ENCODE data around the gene C3orf49.

- TF ChIP-seq, protein P1, sequence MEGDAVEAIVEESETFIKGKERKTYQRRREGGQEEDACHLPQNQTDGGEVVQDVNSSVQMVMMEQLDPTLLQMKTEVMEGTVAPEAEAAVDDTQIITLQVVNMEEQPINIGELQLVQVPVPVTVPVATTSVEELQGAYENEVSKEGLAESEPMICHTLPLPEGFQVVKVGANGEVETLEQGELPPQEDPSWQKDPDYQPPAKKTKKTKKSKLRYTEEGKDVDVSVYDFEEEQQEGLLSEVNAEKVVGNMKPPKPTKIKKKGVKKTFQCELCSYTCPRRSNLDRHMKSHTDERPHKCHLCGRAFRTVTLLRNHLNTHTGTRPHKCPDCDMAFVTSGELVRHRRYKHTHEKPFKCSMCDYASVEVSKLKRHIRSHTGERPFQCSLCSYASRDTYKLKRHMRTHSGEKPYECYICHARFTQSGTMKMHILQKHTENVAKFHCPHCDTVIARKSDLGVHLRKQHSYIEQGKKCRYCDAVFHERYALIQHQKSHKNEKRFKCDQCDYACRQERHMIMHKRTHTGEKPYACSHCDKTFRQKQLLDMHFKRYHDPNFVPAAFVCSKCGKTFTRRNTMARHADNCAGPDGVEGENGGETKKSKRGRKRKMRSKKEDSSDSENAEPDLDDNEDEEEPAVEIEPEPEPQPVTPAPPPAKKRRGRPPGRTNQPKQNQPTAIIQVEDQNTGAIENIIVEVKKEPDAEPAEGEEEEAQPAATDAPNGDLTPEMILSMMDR (IDR thresholded peaks at IDR 0.05): no peak
- no peak for TF ChIP-seq GATA2 (CRISPR knock-in tag; IDR thresholded peaks at IDR 0.05)
- TF ChIP-seq POLR2AphosphoS5 (IDR thresholded peaks at IDR 0.05; ENCODE audit: low read depth, low read length): no peak
- TF ChIP-seq RFX5 (IDR thresholded peaks at IDR 0.05; ENCODE audit: low read length): no peak
- no peak for TF ChIP-seq EP300 (IDR thresholded peaks at IDR 0.05; ENCODE audit: borderline replicate concordance in 1 of 2, low read depth in 1 of 2, low read length in 1 of 2)
- no peak for TF ChIP-seq MAX (IDR thresholded peaks at IDR 0.05; ENCODE audit: low read depth)
Observed at GRCh38 chr3:63867225-63867624, 48.1 kb downstream of the C3orf49 start.

All from SK-N-SH (cell line).